HG03139 (cell line): ENCODE measurements around the gene SPATA24.
"Not testable (repeated sequence)": the region's sequence is repeated elsewhere in the genome, so short reads cannot be mapped to it uniquely, and the experiment has no call there.

ENCODE experiments used
- ATAC-seq: cut with Tn5 transposase; IDR thresholded peaks from one replicate; pipeline ENCODE4 v1.9.1; 2021; ENCODE audit not compliant: unreplicated experiment

Gene SPATA24

DNA sequence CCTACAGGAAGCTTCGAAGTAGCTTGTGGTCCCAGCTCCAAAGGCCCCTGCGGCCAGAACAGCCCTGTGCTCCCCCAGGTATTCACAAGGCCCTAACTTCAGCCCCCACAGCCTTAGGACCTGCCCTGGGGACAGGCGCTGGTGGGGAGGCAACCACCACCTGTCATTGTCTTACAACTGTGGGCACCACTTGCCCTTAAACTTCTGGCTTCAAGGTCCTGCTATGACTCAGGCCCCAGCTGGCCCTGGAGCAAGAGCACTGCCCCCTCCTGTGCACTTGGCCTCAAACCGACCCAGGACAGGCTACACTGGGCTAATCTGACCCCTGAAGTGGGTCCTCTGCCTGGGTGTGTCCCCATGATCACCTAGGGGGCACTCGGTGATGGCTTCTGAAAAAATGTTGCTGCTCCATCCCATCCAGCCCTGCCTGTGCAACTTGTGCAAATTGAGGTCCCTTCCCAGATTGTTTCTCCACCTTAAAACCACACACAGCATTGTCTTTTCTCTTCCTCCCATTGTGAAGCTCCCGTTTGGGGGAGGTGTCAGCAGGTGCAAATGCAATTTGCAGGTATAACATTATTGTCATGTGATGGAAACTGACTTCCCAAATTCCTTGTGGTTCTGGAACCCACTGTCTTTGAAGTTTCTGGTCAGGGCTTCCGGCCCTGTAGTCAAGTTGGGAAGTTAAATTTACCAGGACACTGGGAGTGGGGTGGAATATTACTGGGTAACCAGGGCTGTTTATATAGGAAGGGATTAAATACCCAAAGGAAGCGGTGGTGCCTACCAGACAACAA, 7.8 kb downstream of the SPATA24 start:
- no peak for ATAC-seq

DNA sequence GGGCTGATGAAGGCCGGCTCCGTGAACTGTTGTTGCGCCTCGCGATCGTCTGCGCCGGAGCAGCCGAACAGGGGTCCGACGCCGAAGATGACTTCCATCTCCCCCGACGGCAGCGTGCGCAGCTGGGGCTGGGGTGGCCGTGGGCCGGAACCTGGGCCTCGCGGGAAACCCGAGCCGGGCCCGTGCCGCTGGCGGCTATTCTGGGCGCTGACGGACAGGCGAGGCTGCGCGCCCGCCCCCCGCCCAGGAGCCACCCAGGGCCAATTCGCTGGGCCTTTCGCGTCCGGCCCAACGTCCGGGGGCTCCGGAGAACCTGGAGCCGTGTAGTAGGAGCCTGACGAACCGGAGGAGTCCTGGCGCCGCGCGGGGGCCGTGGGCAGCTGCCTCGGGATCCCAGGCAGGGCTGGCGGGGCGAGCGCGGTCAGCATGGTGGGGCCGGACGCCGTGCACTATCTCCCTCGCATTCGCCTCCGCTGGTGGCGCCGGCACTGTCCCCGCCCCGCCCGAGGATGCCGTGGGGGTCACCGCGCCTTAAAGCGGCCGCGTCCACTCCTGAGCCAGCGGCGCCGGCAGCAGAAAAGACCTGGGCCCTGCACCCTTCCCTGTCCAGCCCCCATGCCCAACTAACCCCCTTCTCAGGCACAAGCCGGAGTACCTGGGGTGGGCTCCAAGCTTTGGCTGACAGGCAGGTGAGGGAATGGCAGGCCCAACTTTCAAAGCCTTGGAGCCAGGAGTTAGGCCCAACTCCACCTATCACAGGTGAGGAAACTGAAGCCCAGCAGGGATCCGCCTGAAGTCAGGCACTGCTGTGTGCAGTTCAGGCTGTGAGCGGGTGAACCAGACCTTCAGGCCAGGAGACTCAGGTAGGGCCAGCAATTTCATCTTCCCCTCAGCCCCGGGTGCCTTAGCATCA, 9.0 kb downstream of the SPATA24 start, which contains the start of gene PROB1:
Gene PROB1, minus strand, starts transcription at position 451 of the 913 bp plus-strand sequence. Its CDS starts 23 bp downstream, at position 428.
- ATAC-seq: no peak

DNA sequence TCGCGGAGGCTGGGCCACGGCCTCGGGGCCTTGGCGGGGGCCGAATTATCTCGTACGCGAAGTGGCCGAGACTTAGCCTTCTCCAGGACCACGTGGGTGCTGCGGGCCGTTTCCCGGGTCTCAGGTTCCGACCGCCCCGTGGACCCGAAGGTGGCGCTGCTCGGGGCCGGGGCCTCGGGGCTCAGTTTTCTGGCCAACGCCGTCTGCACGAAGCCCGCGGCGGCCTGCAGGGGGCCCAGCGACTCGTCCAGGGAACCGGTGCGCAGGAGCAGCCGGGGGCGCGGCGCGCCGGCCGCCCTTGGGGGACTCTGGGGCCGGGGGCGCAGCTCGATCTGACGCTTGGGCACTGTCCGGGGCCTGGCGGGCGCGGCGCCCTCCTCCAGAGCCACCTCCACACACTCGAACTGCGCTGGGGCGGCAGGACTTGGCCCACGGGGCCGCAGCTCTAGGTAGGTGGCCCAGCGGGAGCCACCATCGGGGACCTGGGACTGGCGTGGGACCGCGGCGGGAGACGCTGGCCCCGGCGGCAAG, 9.7 kb downstream of the SPATA24 start:
- no peak for ATAC-seq

DNA sequence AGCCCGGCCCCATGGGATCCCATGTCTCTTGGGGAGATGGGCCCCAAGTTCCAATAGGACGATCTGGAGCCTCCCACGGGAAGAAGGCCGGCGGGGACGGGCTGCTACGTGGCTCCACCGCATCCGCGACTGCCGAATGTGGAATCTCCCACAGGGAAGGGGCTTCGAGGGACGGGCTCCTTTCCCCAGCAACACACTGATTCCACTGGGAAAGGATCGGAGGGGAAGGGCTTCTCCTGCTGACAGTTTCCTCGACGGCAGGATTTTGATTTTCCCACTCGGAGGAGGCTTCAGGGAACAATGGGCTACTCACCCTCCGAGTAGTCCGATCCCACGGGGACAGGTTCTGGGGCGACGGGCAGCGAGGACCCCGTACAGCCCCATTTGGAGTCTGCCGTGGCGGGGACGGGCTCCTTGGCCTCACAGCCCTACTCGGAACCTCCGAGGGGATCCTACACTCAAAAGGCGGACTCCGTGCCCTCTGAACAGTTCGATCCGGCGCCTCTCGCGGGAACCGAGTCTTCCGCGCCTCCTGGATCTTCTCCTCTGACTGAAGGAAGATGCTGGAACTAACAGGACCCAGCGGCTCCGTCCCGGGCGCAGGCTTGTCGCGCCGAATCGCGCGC, 10.3 kb downstream of the SPATA24 start:
- ATAC-seq: no peak

DNA sequence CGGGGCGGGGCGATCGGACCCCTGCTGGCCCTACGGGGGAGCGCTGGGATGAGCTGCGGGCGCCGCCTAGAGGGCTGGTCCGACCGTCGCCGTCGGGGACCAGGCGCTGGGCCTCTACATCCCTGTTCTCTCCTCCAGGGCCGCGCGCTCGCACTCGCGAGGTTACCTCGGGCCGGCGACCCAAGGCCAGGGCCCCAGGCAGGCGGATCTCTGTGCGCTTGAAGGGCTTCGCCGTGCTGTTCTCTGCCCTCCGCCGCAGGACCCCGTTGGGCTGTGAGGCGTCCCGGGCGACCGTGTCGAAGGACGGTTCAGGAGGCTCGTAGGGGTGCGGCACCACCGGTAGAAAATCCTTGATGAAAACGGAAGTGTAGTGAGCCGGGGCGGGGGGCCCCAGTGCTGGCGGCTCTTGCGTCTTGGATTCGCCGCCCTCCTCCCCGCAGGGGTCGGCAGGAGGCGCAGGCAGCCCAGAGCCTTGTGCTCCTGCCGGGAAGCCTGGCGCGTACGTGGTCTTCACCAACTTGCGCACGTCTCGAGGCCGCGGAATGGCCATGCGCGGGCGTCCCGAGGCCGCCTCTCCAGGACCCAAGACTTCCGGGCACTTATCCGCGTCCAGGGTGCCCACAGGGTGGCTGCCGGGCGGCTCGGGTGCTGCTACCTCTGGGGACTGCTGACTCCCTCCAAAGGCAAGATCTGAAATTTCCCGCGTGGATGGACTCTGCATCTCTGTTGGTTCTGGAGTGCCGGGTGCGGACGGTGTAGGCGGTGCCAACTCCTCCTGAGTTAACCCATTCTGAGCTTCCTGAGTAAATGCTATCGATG, 11.0 kb downstream of the SPATA24 start:
- ATAC-seq: peak; percentile 40

DNA sequence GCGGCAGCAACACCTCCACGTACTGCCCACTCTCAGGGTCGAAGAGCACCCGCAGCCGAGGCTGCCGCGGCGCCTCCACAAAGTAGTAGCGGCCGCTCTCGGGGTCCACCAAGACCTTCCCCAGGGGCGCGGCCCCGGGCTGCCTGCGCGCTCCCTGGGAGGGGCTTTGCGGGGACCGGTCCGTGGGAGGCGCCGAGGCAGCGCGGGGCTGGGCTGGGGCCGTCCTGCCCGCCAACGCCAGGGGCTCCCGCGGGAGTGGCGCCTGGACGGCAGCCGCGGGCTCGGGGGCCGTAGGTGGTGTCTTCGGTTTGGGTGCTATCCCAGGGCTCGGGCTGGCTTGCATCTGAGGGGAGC, 11.6 kb downstream of the SPATA24 start:
- no peak for ATAC-seq

DNA sequence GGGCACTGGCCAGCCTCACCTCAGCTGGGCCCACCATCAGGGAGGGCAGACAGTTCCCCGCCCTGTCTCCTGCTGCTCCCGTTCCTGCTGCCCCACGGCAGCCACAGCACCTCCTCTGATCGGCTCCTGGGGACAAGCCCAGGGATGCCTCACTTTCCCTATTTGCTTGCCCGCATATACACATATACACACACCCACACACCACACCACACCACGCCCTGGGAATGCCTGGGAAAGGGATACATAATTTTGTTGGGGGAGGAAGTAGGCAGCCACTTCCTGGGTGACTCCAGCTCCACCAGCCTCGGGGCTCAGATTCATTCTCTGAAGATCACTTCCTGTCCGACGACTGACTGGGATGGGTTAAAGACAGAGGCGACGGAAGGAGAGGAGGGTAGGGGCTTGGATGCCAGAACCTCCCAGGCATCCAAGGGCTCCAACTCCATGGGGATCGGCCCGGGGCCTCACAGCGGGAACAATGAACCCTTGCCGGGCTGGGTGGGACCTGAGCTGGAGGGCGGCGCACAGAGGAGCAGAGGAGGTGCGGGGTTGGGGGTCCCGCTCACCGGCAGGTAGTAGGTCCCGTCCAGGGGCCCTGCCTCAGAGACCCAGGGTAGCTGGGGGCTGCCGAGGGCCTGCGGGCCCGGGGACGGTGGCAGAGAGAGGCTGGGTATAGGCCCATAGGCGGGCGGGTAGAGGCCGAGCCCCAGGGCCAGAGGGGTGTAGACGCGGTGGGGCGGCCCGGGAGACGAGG, 12.1 kb downstream of the SPATA24 start:
- no peak for ATAC-seq

DNA sequence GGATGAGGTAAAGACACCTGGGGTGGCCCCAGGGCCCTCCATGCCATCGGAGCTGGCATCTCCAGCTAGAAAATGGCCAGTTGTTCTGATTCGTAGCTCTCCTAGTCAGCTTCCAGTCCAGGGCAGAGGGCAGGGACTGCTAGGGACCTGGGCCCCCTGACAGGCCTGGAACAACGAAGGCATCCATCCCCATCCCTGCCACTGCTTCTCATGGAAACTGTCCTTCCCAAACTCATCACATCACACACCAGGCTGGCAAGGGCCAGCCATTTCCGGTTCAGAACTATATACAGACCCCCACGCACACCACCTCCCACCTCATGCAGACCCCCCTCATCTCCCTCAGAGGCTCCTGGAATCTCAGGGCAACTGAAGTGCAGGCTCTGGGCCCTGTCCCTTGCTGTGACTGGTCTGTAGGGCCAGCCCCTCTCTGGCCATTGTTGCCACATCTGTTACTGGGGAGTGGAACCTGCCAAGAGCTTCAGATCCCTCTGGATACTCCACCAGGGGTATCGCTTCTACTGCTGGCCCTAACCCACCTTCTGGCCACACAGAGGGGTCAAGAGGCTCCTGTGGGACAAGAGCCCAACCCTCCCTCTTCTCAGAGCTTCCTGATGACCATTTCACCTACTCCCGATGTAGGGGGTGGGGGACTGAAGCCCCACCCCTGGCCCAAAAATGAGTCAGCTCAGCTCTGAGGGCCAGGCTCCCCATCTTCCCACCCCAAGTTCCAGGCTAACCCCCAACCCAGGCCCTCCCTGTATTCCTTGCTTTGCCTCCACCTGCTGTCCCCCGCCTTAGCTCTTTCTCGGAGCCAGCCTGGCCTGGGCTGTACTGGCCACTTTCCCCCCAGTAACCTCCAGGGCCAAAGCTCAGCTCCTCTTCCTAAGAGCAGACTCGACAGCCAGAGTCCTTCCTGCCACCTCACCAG, 13.0 kb downstream of the SPATA24 start:
- no peak for ATAC-seq

DNA sequence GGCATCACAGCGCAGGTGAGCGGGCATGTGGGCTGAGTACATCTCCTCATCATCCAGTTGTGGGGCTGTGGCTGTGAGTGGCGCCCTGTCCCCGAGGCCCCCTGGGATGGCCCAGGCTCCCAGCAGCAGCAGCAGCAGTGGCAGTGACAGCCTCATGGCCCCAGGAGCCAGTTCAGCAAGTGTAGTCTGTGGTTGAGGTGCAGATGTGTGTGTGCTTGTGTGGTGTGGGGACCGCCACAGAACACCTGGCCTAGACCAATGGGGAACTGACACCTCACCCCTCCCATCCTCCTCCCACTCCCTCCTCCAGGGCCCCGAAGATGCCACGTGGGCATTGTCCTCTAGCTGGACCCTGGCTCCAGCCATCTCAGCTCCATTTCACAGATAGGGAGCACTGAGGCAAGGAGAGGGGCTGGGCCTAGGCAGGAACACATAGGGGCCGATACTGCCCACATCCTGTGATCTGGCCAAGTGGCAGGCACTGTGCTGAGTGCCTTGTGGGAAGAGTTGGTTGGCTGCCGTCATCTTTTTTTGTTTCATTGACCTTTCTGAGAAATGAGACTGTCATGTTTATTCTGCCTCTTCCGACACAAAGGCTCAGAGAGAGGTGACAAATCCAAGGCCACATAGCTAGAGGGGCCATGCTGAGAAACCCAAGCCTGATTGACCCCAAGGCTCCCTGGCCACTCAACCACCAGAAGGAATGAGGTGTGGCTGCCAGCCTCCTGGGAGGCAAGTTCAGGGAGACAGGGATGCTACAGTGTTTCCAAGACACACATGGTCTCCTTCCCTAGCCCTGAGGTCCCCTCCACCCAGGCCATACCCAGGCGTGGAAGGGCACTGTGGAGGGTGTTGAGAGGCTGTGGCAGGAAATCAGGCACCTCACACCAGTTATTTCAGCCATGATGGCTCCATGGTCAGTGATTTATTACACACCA, 13.9 kb downstream of the SPATA24 start, which contains the start of gene MZB1:
Gene MZB1, minus strand, starts transcription at position 213 of the 938 bp plus-strand sequence. Its CDS starts 57 bp downstream, at position 156.
- peak; percentile 28 for ATAC-seq

DNA sequence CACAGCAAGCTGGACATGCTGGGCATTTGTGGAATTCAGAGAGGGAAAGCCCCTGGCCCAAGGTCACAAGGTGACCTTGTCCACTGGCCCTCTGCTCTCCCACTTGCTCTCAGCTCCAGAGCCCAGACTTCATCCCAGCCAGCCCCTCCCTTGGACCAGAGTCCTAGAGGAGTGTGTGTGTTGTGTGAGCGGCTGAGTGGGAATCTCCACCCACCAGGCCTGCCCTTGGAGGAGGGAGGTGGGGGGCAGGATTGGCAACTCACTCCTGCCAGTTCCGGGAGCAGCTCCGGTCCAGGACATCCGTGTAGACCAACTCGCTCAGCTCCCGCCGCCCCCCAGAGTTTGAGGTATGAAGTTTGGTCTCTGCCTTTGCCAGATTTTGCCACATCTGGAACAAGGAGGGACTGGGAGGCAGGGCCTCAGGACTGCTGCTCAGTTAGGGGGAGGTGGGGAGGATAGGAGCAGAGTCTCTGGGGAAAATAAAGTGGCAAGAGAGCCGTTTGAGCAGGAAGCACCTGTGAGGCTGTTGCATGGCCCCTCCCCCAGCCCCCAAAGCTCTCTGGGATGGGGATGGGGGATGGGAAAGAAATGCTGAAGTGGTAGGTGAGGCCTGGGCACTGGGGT, 15.6 kb downstream of the SPATA24 start:
- ATAC-seq: no peak

DNA sequence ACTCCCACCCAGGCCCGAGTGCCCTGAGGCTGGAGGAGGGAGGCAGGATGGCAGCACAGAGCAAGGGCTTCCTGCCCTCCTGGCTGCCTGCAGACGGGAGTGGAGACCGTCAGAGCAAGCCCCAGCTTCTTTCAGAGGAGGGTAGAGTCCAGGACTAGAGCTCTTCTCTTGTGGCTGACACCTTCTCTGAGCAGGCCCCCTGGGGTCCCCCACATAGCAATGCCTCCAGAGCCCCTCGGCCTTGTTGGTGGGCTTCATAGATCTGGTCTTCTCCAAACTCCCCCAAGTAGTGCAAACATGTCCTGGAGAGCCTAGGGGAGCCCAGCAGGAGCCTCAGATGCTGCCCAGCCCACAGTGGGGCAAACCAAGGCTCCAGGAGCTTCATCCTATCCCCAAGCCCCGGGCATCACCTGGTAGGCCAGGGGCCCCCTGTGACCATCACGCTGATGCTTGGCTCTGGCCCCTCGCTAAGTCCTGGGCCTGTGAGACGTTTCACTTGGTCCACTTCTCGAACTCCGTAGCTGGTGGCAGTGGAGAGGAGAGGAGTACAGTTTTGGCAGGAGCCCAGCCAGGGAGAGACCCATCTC, 16.2 kb downstream of the SPATA24 start:
- no peak for ATAC-seq

DNA sequence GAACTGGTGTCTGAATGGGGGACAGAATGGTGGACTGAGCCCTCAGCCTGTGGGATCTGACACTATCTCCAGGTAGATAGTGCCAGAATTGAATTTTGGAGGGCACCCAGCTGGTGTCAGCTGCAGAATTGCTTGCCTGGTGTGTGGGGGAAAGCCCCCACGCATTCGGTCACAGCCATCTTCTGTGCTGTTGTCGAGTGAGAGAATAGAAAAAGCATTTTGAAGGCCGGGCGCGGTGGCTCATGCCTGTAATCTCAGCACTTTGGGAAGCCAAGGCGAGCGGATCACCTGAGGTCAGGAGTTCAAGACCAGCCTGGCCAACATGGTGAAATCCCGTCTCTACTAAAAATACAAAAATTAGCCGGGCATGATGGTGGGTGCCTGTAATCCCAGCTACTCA, 16.9 kb downstream of the SPATA24 start:
- not testable (repeated sequence) for ATAC-seq

DNA sequence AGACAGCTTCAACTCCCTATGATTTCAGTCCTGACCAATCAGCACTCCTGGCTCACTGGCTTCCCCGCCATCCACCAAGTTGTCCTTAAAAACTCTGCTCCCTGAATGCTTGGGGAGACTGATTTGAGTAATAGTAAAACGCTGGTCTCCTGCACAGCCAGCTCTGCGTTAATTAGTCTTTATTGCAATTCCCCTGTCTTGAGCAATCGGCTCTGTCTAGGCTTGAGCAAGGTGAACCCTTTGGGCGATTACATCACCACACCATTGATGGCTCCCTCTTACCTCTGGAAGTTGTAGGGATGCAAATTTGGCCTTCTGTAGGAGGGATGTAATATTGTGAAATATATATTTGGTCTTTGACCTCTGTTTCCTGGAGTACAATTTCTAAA, 17.8 kb downstream of the SPATA24 start:
- no peak for ATAC-seq

DNA sequence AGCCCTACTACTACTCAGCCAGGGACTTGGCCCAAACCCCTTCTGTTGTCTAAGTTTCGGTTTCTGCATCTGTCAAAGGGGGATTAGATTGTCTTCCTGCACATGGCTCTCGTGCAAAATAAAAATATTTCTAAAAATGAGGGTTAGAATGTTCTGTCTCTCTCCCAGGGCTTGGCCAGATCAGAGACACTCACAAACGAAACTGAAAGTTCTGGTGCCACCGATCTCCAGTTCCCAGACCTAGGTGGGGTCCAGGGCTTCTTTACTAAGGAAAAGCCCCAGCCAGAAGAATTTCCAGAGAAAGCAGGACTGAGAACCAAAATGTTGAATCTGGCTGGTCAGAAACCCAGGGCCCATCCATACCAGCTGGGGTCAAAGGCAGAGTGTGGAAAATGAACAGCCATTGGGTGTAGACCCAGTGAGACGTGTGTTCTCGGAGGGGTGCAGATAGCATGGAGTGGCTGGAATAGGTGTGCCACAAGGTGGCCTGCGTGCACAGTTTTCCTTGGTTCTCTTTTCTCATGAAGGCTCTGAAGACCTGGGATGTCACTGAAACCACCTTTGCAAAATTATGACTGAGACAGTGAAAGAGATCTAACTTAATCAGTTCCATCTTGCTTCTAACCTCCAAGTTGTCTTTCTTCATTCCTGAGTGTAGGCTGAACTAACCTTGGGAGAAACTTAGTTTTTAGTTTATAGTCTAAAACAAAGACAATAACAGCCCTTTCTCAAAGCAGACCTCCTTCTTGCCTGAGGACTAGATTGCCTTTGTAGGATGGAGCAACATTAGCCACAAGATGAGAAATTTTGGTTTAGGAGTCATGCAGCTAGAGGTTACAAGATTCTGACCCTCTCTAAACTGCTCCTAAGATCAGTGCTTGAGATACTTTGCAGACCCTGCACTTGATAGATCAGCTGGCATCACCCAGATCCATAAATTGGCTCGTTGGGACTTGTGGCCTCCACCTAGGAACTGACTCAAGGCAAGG, 18.5 kb downstream of the SPATA24 start:
- no peak for ATAC-seq

DNA sequence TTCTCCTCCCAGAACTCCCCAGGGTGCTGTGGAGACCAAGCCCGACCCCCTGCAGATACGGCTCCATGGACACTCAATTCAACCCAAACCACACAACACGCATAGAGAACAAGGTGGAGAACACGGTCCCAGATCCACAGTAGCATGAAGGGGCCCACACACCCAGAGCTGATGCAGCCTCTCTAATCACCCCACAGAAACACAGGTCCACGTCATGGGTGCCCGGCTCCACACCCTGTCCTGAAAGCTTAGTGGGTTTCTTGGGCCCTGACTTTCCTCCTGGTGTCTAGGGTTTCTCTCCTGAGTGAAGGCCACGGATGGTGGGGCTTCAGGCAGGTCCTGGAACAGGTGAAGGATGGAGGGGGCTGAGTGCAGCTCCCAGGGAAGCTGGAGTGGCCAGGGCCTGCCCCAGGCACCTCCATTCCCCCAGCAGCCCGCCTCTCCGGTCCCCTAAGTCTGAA, 19.3 kb downstream of the SPATA24 start:
- no peak for ATAC-seq
